Measurements from ENCODE around the gene CCDC57. TPM values are rescaled to one million over a fixed set of nuclear protein-coding genes. Genes with fewer than 3 reads are reported as not detected.

The CCDC57 gene
- total RNA-seq, 4 donors from 2014 or later, result 8.8 to 31.5 (median 17.1) TPM

DNA sequence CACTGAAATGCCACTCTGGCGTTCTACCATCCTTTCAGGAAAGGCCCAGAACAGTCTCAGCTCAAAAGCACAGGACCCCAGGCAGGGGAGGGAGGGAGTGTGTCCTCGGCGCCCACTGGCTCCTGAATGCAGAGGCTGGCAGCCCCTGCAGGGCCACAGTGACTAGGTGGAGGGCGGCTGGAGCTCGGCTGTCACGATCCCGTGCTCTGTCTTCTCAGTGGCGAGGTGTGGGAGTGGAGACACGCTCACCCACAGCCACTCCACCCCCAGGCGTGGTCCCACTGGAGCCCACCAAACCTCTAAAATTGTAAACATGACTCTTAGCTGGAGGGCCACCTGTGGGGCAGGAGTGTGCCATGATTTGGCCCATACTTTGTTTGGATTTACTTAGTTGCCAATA is 98.2 kb downstream of the CCDC57 start:
- no peak for TF ChIP-seq CTCF (IDR thresholded peaks at IDR 0.05; ENCODE audit: low read depth)

GRCh38 chr17:82113941-82114340 is 98.7 kb downstream of the CCDC57 start:
- no peak for TF ChIP-seq CTCF (IDR thresholded peaks at IDR 0.05; ENCODE audit: low read depth)

GRCh38 chr17:82113422-82113821 is 99.2 kb downstream of the CCDC57 start:
- TF ChIP-seq CTCF (IDR thresholded peaks at IDR 0.05; ENCODE audit: low read depth), result no peak

DNA sequence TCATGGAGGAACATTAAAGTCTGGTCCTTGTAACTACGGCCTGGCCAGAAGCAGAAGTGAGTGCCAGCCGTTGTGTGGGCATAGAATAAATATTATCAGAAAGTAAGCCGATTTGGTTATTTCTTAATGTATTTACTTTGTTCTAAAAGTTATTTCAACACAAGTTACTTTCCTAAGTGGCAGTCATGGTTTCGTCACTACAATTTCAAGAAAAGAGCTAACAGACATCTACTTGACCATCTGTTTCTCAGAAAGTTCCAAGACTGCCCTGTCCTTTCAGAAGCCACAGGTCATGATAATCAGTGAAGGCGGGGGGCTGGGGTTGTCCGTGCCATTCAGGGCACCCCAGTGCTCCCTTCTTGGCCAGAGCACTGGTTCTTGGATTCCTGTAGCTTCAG is 99.7 kb downstream of the CCDC57 start:
- TF ChIP-seq CTCF (IDR thresholded peaks at IDR 0.05; ENCODE audit: low read depth), result no peak

- no peak for TF ChIP-seq CTCF (IDR thresholded peaks at IDR 0.05; ENCODE audit: low read depth)
These were observed 100.3 kb downstream of the CCDC57 start for GRCh38 chr17:82112181-82112913.

DNA sequence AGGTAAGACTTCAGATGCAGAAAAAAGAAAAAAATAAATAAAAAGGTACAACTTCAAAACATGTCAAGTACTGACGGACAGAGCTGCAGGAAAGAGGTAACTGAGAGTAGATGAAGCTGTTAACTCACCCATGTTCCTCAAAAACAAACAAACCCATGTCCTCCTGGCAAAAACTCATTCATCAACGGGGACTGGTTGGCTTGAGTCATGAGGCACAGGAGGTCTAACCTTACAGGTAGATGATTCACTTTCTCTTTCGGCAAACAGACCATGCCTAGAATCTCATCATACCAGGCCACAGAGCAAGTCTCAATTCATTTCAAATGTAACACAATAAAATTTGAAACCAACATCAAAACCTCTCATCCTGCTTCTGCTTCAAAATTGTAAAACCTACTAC is 102.3 kb downstream of the CCDC57 start:
- no peak for TF ChIP-seq CTCF (IDR thresholded peaks at IDR 0.05; ENCODE audit: low read depth)

- TF ChIP-seq CTCF (IDR thresholded peaks at IDR 0.05; ENCODE audit: low read depth), result no peak
These were observed 103.6 kb downstream of the CCDC57 start for GRCh38 chr17:82108961-82109475.
